Measurements from ENCODE around the gene ADAMTSL3. TPM values are rescaled to one million over a fixed set of nuclear protein-coding genes. Genes with fewer than 3 reads are reported as not detected.

ADAMTSL3 gene
- total RNA-seq, 4 donors from 2014 or later: 2.0 to 11.3 (median 3.8) TPM

DNA sequence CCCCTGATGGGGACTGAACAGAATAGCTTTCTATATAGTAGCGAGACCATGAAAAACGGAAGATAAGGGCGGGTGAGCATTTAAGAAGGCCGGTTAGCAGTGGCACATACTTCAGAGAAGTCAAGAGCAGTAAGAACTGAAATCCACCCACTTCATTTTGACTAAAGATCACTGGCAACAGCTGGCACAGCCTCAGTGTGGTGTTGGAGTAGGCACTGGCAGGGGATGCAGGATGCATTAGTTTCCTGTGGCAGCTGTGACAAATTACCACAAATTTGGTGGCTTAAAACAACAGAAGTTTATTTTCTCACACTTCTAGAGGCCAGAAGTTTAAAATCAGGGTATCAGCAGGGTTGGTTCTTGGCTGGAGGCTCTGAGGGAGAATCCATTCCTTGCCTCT lies 176.5 kb downstream of the ADAMTSL3 start:
- DNase-seq (ENCODE audit: low spot score in 2 of 2): no peak
- H3K4me1 ChIP-seq: no peaks in the 10 kb centered on the region
- no peak for TF ChIP-seq CTCF (IDR thresholded peaks at IDR 0.05)
- no peaks in the 10 kb centered on the region for H3K9me3 ChIP-seq
- no peak overlapping the region for H3K4me3 ChIP-seq
- 68% methylated on average over 4 of the region's 4 CpGs for WGBS
- no peaks in the 10 kb centered on the region for H3K27me3 ChIP-seq
- no peaks in the 10 kb centered on the region for H3K36me3 ChIP-seq
- no peak overlapping the region for H3K27ac ChIP-seq

- no peaks in the 10 kb centered on the region for H3K27me3 ChIP-seq
- no peak for DNase-seq (ENCODE audit: low spot score in 2 of 2)
- no peaks in the 10 kb centered on the region for H3K4me1 ChIP-seq
- H3K9me3 ChIP-seq: no peaks in the 10 kb centered on the region
- H3K27ac ChIP-seq: no peak overlapping the region
- H3K36me3 ChIP-seq: no peaks in the 10 kb centered on the region
- no peak for TF ChIP-seq POLR2A (IDR thresholded peaks at IDR 0.05)
- no peak for TF ChIP-seq EP300 (IDR thresholded peaks at IDR 0.05)
- no peak for TF ChIP-seq POLR2AphosphoS5 (IDR thresholded peaks at IDR 0.05)
- TF ChIP-seq CTCF (IDR thresholded peaks at IDR 0.05): no peak
- H3K4me3 ChIP-seq: no peak overlapping the region
- WGBS: 89% methylated on average over 4 of the region's 4 CpGs
Measured at GRCh38 chr15:83833569-83833968, 179.6 kb downstream of the ADAMTSL3 start.

GRCh38 chr15:83835479-83835878 lies 181.6 kb downstream of the ADAMTSL3 start:
- Histone ChIP-seq H3K36me3 (no peaks in the 10 kb centered on the region), H3K4me3 (no peak overlapping the region), H3K4me1 (no peaks in the 10 kb centered on the region), H3K27ac (no peak overlapping the region), H3K27me3 (no peaks in the 10 kb centered on the region), H3K9me3 (no peaks in the 10 kb centered on the region)
- TF ChIP-seq POLR2AphosphoS5 (IDR thresholded peaks at IDR 0.05) (no peak), CTCF (IDR thresholded peaks at IDR 0.05) (no peak), POLR2A (IDR thresholded peaks at IDR 0.05) (no peak), EP300 (IDR thresholded peaks at IDR 0.05) (no peak)
- no peak for DNase-seq (ENCODE audit: low spot score in 2 of 2)
- 76% methylated on average over 1 of the region's 1 CpG for WGBS

GRCh38 chr15:83837945-83838571 lies 184.1 kb downstream of the ADAMTSL3 start:
- Histone ChIP-seq H3K4me3 (no peak overlapping the region), H3K9me3 (no peaks in the 10 kb centered on the region), H3K27me3 (no peaks in the 10 kb centered on the region), H3K36me3 (no peaks in the 10 kb centered on the region), H3K4me1 (no peaks in the 10 kb centered on the region), H3K27ac (no peak overlapping the region)
- TF ChIP-seq POLR2A (IDR thresholded peaks at IDR 0.05) (no peak), CTCF (IDR thresholded peaks at IDR 0.05) (peak in 1 of 2 donors; percentile 9)
- WGBS: 23% methylated on average over 8 of the region's 8 CpGs
- no peak for DNase-seq (ENCODE audit: low spot score in 2 of 2)

- Histone ChIP-seq H3K9me3 (no peaks in the 10 kb centered on the region), H3K4me1 (no peaks in the 10 kb centered on the region), H3K27ac (no peak overlapping the region), H3K36me3 (no peaks in the 10 kb centered on the region), H3K4me3 (no peak overlapping the region), H3K27me3 (no peaks in the 10 kb centered on the region)
- TF ChIP-seq CTCF (IDR thresholded peaks at IDR 0.05) (no peak), POLR2AphosphoS5 (IDR thresholded peaks at IDR 0.05) (no peak), POLR2A (IDR thresholded peaks at IDR 0.05) (no peak), EP300 (IDR thresholded peaks at IDR 0.05) (no peak)
- DNase-seq (ENCODE audit: low spot score in 2 of 2): no peak
- WGBS: 72% methylated on average over 2 of the region's 2 CpGs
Measured at GRCh38 chr15:83838763-83839162, 184.8 kb downstream of the ADAMTSL3 start.

All from suprapubic skin (tissue), 4 donors.